DOHH2 (cell line): Measurements from ENCODE around the gene WFIKKN2.

Experiments used
- H3F3A ChIP-seq: fragments of 200-600 bp; sonication (generic), shearing (Covaris generic); 2 replicates; pipeline ENCODE4 v1.6.0; 2016; ENCODE audit warnings: antibody characterized with exemption, mild to moderate bottlenecking; ENCODE audit not compliant: control insufficient read depth, insufficient read depth
- H3K27ac ChIP-seq: fragments of 200-600 bp; sonication (generic); 2 replicates; pipeline ENCODE4 v1.5.1; 2014; ENCODE audit warnings: low read depth, mild to moderate bottlenecking, low read length, moderate library complexity
- H3K27me3 ChIP-seq: fragments of 200-600 bp; sonication (generic); 2 replicates; pipeline ENCODE4 v1.6.1; 2014; ENCODE audit warnings: mild to moderate bottlenecking, low read length, mixed read lengths; ENCODE audit not compliant: control insufficient read depth
- H3K36me3 ChIP-seq: fragments of 200-600 bp; sonication (generic); 2 replicates; pipeline ENCODE4 v1.6.1; 2014; ENCODE audit warnings: mild to moderate bottlenecking, low read length, moderate library complexity, mixed read lengths; ENCODE audit not compliant: control insufficient read depth
- H3K4me1 ChIP-seq: fragments of 200-600 bp; sonication (generic); 2 replicates; pipeline ENCODE4 v1.6.1; 2014; ENCODE audit warnings: mild to moderate bottlenecking, low read length, mixed read lengths; ENCODE audit not compliant: control insufficient read depth
- H3K4me2 ChIP-seq: fragments of 200-600 bp; sonication (generic); 2 replicates; pipeline ENCODE4 v1.6.0; 2014; ENCODE audit warnings: mild to moderate bottlenecking, low read length, moderate library complexity
- H3K4me3 ChIP-seq: fragments of 200-600 bp; sonication (generic); 2 replicates; pipeline ENCODE4 v1.5.1; 2014; ENCODE audit warnings: mild to moderate bottlenecking, low read length, mixed read lengths
- H3K79me2 ChIP-seq: fragments of 200-600 bp; sonication (generic); 2 replicates; pipeline ENCODE4 v1.6.1; 2014; ENCODE audit warnings: mild to moderate bottlenecking, low read length, mixed read lengths; ENCODE audit not compliant: control insufficient read depth
- H3K9me2 ChIP-seq: fragments of 200-600 bp; sonication (generic); replicated peaks from 2 replicates; pipeline ENCODE4 v1.6.1; 2014; ENCODE audit warnings: mild to moderate bottlenecking, low read length, mixed read lengths; ENCODE audit not compliant: control insufficient read depth
- H3K9me3 ChIP-seq: fragments of 200-600 bp; sonication (generic); 2 replicates; pipeline ENCODE4 v1.6.1; 2014; ENCODE audit warnings: antibody characterized with exemption, low read length, mixed read lengths; ENCODE audit not compliant: control insufficient read depth, insufficient read depth
- H4K20me1 ChIP-seq: fragments of 200-600 bp; sonication (generic); 2 replicates; pipeline ENCODE4 v1.6.0; 2014; ENCODE audit warnings: low read depth, mild to moderate bottlenecking, antibody characterized with exemption, low read length, moderate library complexity; ENCODE audit not compliant: control insufficient read depth, insufficient read depth
- EZH2phosphoT487 ChIP-seq: fragments of 200-600 bp; sonication (generic); IDR thresholded peaks from 2 replicates; pipeline ENCODE4 v1.6.1; 2017; ENCODE audit warnings: borderline replicate concordance, mild to moderate bottlenecking, antibody characterized with exemption, low read length, moderate library complexity, mixed read lengths
- TF ChIP-seq, protein P1 (sequence below): fragments of 200-600 bp; sonication (generic); IDR thresholded peaks from one replicate; pipeline ENCODE4 v1.5.1; 2014; ENCODE audit warnings: antibody characterized with exemption, mild to moderate bottlenecking, low read depth, low read length; ENCODE audit not compliant: poor library complexity, severe bottlenecking

WFIKKN2 gene

DNA sequence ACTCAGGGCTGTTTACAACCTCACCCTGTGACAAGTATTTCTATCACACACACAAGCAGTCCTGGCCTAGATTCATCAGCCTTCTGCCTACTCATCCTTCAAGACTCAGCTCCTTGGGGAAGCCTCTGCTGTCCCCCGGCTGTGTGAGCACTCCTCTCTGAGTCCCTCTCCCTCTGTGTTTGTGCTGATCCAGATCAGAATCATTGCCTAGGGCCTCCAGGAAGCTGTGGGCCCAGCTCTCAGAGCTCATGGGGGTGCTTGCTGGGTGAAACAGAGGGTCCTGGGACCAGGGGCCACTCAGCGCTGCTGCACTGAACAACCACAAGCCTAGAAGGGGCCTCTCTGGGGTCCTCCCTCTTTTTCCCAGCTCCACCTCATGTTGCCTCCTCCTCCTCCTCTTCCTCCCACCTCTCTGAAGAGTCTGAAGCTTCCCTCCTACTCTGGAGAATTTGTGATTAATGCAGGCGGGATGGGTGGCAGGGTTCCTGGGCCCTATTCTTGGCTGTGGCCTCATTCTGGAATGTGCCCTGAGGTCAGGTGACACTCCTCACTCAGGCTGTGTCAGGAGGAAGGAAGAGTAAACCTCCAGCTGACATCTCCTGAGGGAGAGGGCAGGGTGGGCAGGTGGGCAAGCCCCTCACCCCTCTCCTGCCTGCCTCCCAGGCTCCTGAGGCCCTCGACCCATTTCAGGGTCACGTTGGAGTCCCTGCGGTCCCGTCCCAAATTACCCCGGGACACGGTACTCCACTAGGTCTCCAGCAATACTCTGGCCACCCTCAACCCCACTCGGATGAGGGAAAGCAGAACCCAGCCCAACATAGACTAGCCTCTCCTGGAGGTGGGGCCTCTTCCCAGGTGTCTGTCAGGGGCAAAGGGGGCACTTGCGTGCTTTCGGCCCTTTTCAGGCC is 10.1 kb downstream of the WFIKKN2 start:
- Histone ChIP-seq H3F3A (no peaks in the 10 kb centered on the region), H3K4me1 (no peaks in the 10 kb centered on the region), H3K9me2 (no peaks in the 10 kb centered on the region), H3K27ac (no peak overlapping the region), H3K27me3 (no peaks in the 10 kb centered on the region), H3K36me3 (no peaks in the 10 kb centered on the region), H3K4me2 (no peak overlapping the region), H4K20me1 (no peaks in the 10 kb centered on the region), H3K4me3 (no peak overlapping the region), H3K79me2 (no peaks in the 10 kb centered on the region), H3K9me3 (peaks cover 6% of the 10 kb centered on the region; the same call in 1 of the 2 replicates)
- TF ChIP-seq, protein P1, sequence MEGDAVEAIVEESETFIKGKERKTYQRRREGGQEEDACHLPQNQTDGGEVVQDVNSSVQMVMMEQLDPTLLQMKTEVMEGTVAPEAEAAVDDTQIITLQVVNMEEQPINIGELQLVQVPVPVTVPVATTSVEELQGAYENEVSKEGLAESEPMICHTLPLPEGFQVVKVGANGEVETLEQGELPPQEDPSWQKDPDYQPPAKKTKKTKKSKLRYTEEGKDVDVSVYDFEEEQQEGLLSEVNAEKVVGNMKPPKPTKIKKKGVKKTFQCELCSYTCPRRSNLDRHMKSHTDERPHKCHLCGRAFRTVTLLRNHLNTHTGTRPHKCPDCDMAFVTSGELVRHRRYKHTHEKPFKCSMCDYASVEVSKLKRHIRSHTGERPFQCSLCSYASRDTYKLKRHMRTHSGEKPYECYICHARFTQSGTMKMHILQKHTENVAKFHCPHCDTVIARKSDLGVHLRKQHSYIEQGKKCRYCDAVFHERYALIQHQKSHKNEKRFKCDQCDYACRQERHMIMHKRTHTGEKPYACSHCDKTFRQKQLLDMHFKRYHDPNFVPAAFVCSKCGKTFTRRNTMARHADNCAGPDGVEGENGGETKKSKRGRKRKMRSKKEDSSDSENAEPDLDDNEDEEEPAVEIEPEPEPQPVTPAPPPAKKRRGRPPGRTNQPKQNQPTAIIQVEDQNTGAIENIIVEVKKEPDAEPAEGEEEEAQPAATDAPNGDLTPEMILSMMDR = no peak
- TF ChIP-seq EZH2phosphoT487 = no peak

DNA sequence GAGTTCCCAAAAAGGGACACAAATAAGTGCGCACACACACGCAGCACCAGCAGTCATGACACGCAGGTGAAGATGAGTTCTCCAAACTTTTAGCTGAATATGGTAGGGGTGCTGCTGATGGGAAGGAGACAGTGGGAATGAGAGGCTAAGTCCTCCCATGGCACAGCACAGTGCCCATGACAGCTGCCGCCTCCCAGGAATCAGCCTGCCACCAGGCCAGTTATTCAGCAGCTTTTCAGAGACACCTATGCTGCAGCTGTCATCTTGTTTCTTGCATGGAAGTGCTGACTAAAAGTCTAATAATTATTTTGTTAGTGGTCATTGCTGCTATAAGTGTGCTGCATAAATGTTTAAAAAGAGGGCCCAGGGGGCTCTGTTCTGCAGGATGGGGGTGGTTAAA is 12.2 kb downstream of the WFIKKN2 start:
- no peaks in the 10 kb centered on the region for H3F3A ChIP-seq
- H4K20me1 ChIP-seq = no peaks in the 10 kb centered on the region
- H3K4me2 ChIP-seq = no peak overlapping the region
- peaks cover 10% of the 10 kb centered on the region for H3K4me1 ChIP-seq
- no peak overlapping the region for H3K27ac ChIP-seq
- peaks cover 6% of the 10 kb centered on the region; the same call in 1 of the 2 replicates for H3K9me3 ChIP-seq
- no peaks in the 10 kb centered on the region for H3K36me3 ChIP-seq
- no peaks in the 10 kb centered on the region for H3K9me2 ChIP-seq
- H3K79me2 ChIP-seq = no peaks in the 10 kb centered on the region
- no peak for TF ChIP-seq EZH2phosphoT487
- TF ChIP-seq, protein P1 = no peak
- peaks cover under 1% of the 10 kb centered on the region; the same call in 1 of the 2 replicates for H3K27me3 ChIP-seq
- H3K4me3 ChIP-seq = no peak overlapping the region

DNA sequence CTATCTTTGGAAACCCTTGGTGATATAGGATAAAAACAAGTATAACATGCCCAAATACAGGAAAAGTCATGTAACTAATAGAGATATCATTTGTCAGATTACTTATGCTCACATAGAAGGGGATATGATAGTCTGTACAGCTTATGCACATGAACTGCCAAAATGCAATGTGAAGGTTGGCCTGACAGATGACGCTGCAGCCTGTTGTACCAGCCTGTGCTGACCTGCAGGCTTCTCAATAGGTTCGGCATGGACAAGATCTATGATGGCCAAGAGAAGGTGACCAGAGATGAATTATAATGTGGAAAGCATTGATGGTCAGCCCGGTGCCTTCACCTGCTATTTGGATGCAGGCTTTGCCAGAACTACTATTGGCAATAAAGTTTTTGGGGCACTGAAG is 12.7 kb downstream of the WFIKKN2 start:
- TF ChIP-seq, protein P1 = no peak
- no peak for TF ChIP-seq EZH2phosphoT487

More for the DNA sequence above, 12.7 kb downstream of the WFIKKN2 start:
- H3K36me3 ChIP-seq = no peaks in the 10 kb centered on the region
- H3K4me1 ChIP-seq = peaks cover 12% of the 10 kb centered on the region
- H3K4me3 ChIP-seq = no peak overlapping the region
- peaks cover 6% of the 10 kb centered on the region; the same call in 1 of the 2 replicates for H3K9me3 ChIP-seq
- no peaks in the 10 kb centered on the region for H3F3A ChIP-seq
- H3K9me2 ChIP-seq = no peaks in the 10 kb centered on the region
- H3K79me2 ChIP-seq = no peaks in the 10 kb centered on the region
- no peak overlapping the region for H3K27ac ChIP-seq
- H4K20me1 ChIP-seq = no peaks in the 10 kb centered on the region
- H3K4me2 ChIP-seq = no peak overlapping the region
- H3K27me3 ChIP-seq = peaks cover 5% of the 10 kb centered on the region
